Esophagus (tissue), 2 donors: Measurements from ENCODE around the gene LPAR2. TPM values are rescaled to one million over a fixed set of nuclear protein-coding genes. Genes with fewer than 3 reads are reported as not detected.

Source experiments
- H3K27ac ChIP-seq, 2 donors: one replicate each; pipeline ENCODE4 v1.5.1; 2013; ENCODE audit warnings: low read depth in 2 of 2, mild to moderate bottlenecking in 2 of 2, inconsistent platforms in 1 of 2, low read length in 1 of 2, moderate library complexity in 1 of 2
- H3K27me3 ChIP-seq, 2 donors: one replicate each; pipeline ENCODE4 v1.6.1; 2013; ENCODE audit warnings: low read length in 2 of 2, control low read depth in 1 of 2, mild to moderate bottlenecking in 1 of 2; ENCODE audit not compliant: insufficient read depth in 2 of 2, control insufficient read depth in 1 of 2
- H3K36me3 ChIP-seq, 2 donors: one replicate each; pipeline ENCODE4 v1.6.1; 2013; ENCODE audit warnings: low read length in 1 of 2; ENCODE audit not compliant: control insufficient read depth in 2 of 2, insufficient read depth in 2 of 2
- H3K4me1 ChIP-seq, 2 donors: one replicate each; pipeline ENCODE4 v1.6.1; 2013; ENCODE audit warnings: low read length in 1 of 2; ENCODE audit not compliant: control insufficient read depth in 2 of 2, insufficient read depth in 2 of 2
- H3K4me3 ChIP-seq, 2 donors: one replicate each; pipeline ENCODE4 v1.5.1; 2013; ENCODE audit warnings: low read length in 2 of 2, mild to moderate bottlenecking in 2 of 2, low read depth in 1 of 2, moderate library complexity in 1 of 2
- H3K9me3 ChIP-seq, 2 donors: one replicate each; pipeline ENCODE4 v1.6.1; 2013; ENCODE audit warnings: mild to moderate bottlenecking in 2 of 2, low read depth in 1 of 2, low read length in 1 of 2, moderate library complexity in 1 of 2; ENCODE audit not compliant: control insufficient read depth in 2 of 2, insufficient read depth in 1 of 2
- WGBS, 2 donors: extraction: QIAGEN DNeasy Blood & Tissue Kit; methylation state at CpG; one replicate each; pipeline ENCODE4 v1.1.7; 2013; 5-methylcytosine and 5-hydroxymethylcytosine counted together
- polyA plus RNA-seq, 2 donors: library from polyadenylated mRNA; stranded (reverse); fragments of 200-250 nt; gene quantifications; one replicate each; pipeline ENCODE4 v1.2.3, GENCODE V29; 2013
- donor health status: healthy with polysubstance abuse.
- donor health status: Bipolar disorder and iron deficiency.

LPAR2 gene
- polyA plus RNA-seq, 2 donors = 8.3 to 10.3 TPM

GRCh38 chr19:19644054-19644388, 16.0 kb upstream of the LPAR2 start:
- Histone ChIP-seq H3K27ac (peak overlapping the region in 1 of 2 donors; percentile 85), H3K27me3 (no peaks in the 10 kb centered on the region), H3K36me3 (peaks cover 7 to 26% of the 10 kb centered on the region in 2 donors), H3K4me3 (peak overlapping the region; percentile 70 to 75), H3K4me1 (peaks cover 0 to 5% of the 10 kb centered on the region in 2 donors), H3K9me3 (no peaks in the 10 kb centered on the region)
- 21 to 24% methylated on average over 5 of the region's 5 CpGs for WGBS, 2 donors

- 1% methylated on average over 45 to 50 of the region's 50 CpGs for WGBS, 2 donors
- H3K4me3 ChIP-seq = peak within 1 kb of the TSS; percentile 70 to 75
- H3K27ac ChIP-seq = peak within 1 kb of the TSS; percentile 85 to 87
- no peaks in the 10 kb centered on the region for H3K9me3 ChIP-seq
- H3K36me3 ChIP-seq = peaks cover 7 to 26% of the 10 kb centered on the region in 2 donors
- peaks cover 0 to 5% of the 10 kb centered on the region in 2 donors for H3K4me1 ChIP-seq
- no peaks in the 10 kb centered on the region for H3K27me3 ChIP-seq
These were observed 15.4 kb upstream of the LPAR2 start, which contains the start of gene GMIP for GRCh38 chr19:19643158-19644053. Gene GMIP, minus strand, starts transcription at chr19:19643657. Its CDS starts 128 bp downstream, at chr19:19643529.

- peak overlapping the region in 1 of 2 donors; percentile 87 for H3K27ac ChIP-seq
- no peaks in the 10 kb centered on the region for H3K9me3 ChIP-seq
- H3K4me1 ChIP-seq = peaks cover 0 to 5% of the 10 kb centered on the region in 2 donors
- peak overlapping the region; percentile 70 to 75 for H3K4me3 ChIP-seq
- H3K27me3 ChIP-seq = no peaks in the 10 kb centered on the region
- peaks cover 7 to 32% of the 10 kb centered on the region in 2 donors for H3K36me3 ChIP-seq
- WGBS, 2 donors = 10 to 22% methylated on average over 16 of the region's 16 CpGs
These were observed 14.6 kb upstream of the LPAR2 start for GRCh38 chr19:19642506-19643157.

- Histone ChIP-seq H3K27me3 (no peaks in the 10 kb centered on the region), H3K36me3 (peaks cover 0 to 25% of the 10 kb centered on the region in 2 donors), H3K4me3 (no peak overlapping the region), H3K27ac (no peak overlapping the region), H3K9me3 (no peaks in the 10 kb centered on the region), H3K4me1 (peaks cover 0 to 2% of the 10 kb centered on the region in 2 donors)
- WGBS, 2 donors = 82 to 83% methylated on average over 53 of the region's 53 CpGs
These were observed 9.7 kb upstream of the LPAR2 start for GRCh38 chr19:19637523-19638251.

- H3K4me1 ChIP-seq = peaks cover 0 to 2% of the 10 kb centered on the region in 2 donors
- H3K27ac ChIP-seq = no peak overlapping the region
- H3K4me3 ChIP-seq = no peak overlapping the region
- H3K9me3 ChIP-seq = no peaks in the 10 kb centered on the region
- no peaks in the 10 kb centered on the region for H3K27me3 ChIP-seq
- H3K36me3 ChIP-seq = peaks cover 0 to 27% of the 10 kb centered on the region in 2 donors
- WGBS, 2 donors = 69 to 82% methylated on average over 22 to 27 of the region's 27 CpGs
These were observed 9.1 kb upstream of the LPAR2 start for GRCh38 chr19:19637186-19637522.

- Histone ChIP-seq H3K9me3 (no peaks in the 10 kb centered on the region), H3K27me3 (no peaks in the 10 kb centered on the region), H3K36me3 (peaks cover 0 to 27% of the 10 kb centered on the region in 2 donors), H3K4me1 (no peaks in the 10 kb centered on the region), H3K4me3 (no peak overlapping the region), H3K27ac (no peak overlapping the region)
- WGBS, 2 donors = 93% methylated on average over 9 of the region's 9 CpGs
These were observed 8.7 kb upstream of the LPAR2 start for GRCh38 chr19:19636573-19637185.

GRCh38 chr19:19635313-19635702, 7.3 kb upstream of the LPAR2 start:
- WGBS, 2 donors = 96% methylated on average over 14 of the region's 14 CpGs

GRCh38 chr19:19634516-19635312, 6.7 kb upstream of the LPAR2 start:
- no peaks in the 10 kb centered on the region for H3K4me1 ChIP-seq
- no peaks in the 10 kb centered on the region for H3K9me3 ChIP-seq
- WGBS, 2 donors = 94 to 96% methylated on average over 35 to 36 of the region's 36 CpGs
- H3K4me3 ChIP-seq = no peak overlapping the region
- H3K36me3 ChIP-seq = peaks cover 0 to 30% of the 10 kb centered on the region in 2 donors
- no peaks in the 10 kb centered on the region for H3K27me3 ChIP-seq
- no peak overlapping the region for H3K27ac ChIP-seq

More at GRCh38 chr19:19635313-19635702, 7.3 kb upstream of the LPAR2 start:
- no peaks in the 10 kb centered on the region for H3K4me1 ChIP-seq
- H3K27me3 ChIP-seq = no peaks in the 10 kb centered on the region
- H3K27ac ChIP-seq = no peak overlapping the region
- H3K9me3 ChIP-seq = no peaks in the 10 kb centered on the region
- H3K36me3 ChIP-seq = peaks cover 0 to 30% of the 10 kb centered on the region in 2 donors
- H3K4me3 ChIP-seq = no peak overlapping the region
